NCI-H526 (cell line): ENCODE measurements around the gene MFN2.
"Not testable (repeated sequence)": the region's sequence is repeated elsewhere in the genome, so short reads cannot be mapped to it uniquely, and the experiment has no call there.

Experiments
- DNase-seq, 2 experiments: peaks; one replicate each; lab custom pipeline; 2025; lab: John Stamatoyannopoulos, UW

Gene MFN2

GRCh38 chr1:11979851-11980675 is at the start of gene MFN2:
MFN2 (plus strand) TSS chr1:11980444; CDS start chr1:11989169, 8,725 bp downstream.
- peak; percentile 94 to 99 for DNase-seq

- DNase-seq: no peak
Measured at GRCh38 chr1:11930571-11931445, 49.4 kb upstream of the MFN2 start.

GRCh38 chr1:11931845-11932244 is 48.4 kb upstream of the MFN2 start:
- no peak for DNase-seq

- DNase-seq: peak; percentile 14 to 78
Measured at GRCh38 chr1:11934302-11935056, 45.8 kb upstream of the MFN2 start, which contains the start of gene PLOD1. PLOD1 (plus strand) TSS chr1:11934717; CDS start chr1:11934780, 63 bp downstream.

- no peak for DNase-seq
Measured at GRCh38 chr1:11935057-11935412, 45.2 kb upstream of the MFN2 start.

GRCh38 chr1:11935733-11936132 is 44.5 kb upstream of the MFN2 start:
- DNase-seq: not testable (repeated sequence)

GRCh38 chr1:11938722-11939526 is 41.3 kb upstream of the MFN2 start:
- no peak for DNase-seq

- not testable (repeated sequence) for DNase-seq
Measured at GRCh38 chr1:11939794-11940193, 40.5 kb upstream of the MFN2 start.

- DNase-seq: no peak
Measured at GRCh38 chr1:11940260-11940921, 39.9 kb upstream of the MFN2 start.

- DNase-seq: no peak
Measured at GRCh38 chr1:11942280-11942679, 38.0 kb upstream of the MFN2 start.

- no peak for DNase-seq
Measured at GRCh38 chr1:11943619-11944018, 36.6 kb upstream of the MFN2 start.

- DNase-seq: peak; percentile 48 to 52
Measured at GRCh38 chr1:11944358-11944931, 35.8 kb upstream of the MFN2 start.

GRCh38 chr1:11946647-11947046 is 33.6 kb upstream of the MFN2 start:
- no peak for DNase-seq

- DNase-seq: peak in 1 of 2 experiments; percentile 13
Measured at GRCh38 chr1:11948822-11949458, 31.3 kb upstream of the MFN2 start.

GRCh38 chr1:11951901-11952300 is 28.3 kb upstream of the MFN2 start:
- DNase-seq: no peak

- DNase-seq: no peak
Measured at GRCh38 chr1:11952455-11953109, 27.7 kb upstream of the MFN2 start.

GRCh38 chr1:11955221-11955620 is 25.0 kb upstream of the MFN2 start:
- DNase-seq: no peak

GRCh38 chr1:11957398-11957797 is 22.8 kb upstream of the MFN2 start:
- DNase-seq: no peak

GRCh38 chr1:11957897-11958296 is 22.3 kb upstream of the MFN2 start:
- no peak for DNase-seq
